Stomach (tissue), 4 donors: ENCODE measurements around the gene AMIGO3.

Experiments used
- CTCF ChIP-seq, 7 experiments: fragments of 450-650 bp in 4 of 7; fragments of 200-600 bp in 3 of 7; sonication (generic) in 3 of 7; IDR thresholded peaks; one replicate each; pipeline ENCODE4 v1.5.1; 2016 to 2019; ENCODE audit warnings: antibody characterized with exemption in 7 of 7, control low read depth in 2 of 7, mild to moderate bottlenecking in 1 of 7
- POLR2A ChIP-seq, 4 donors: fragments of 450-650 bp; IDR thresholded peaks; one replicate each; pipeline ENCODE4 v1.6.1; 2016; ENCODE audit warnings: antibody characterized with exemption in 4 of 4, control low read depth in 2 of 4, mild to moderate bottlenecking in 1 of 4, moderate library complexity in 1 of 4

DNA sequence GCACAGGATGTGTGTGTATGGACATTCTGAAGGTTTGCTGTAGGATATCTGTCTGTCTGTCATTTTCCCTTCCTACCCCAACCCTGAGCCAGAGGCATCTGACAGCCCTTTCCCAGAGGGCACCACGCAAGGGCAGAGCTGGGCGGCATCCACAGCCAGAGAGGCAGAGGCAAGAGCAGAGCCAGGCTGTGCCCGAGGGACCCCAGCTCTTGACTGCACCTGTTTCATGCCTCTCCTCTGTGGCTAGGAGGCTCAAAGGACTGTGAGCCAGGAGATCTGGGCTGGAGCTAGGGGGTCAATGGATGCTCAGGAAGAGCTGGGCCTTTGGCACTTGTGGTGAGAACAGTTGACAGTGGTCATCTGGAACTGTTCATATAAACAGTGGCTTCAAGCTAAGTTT is 50.1 kb downstream of the AMIGO3 start:
- TF ChIP-seq CTCF (IDR thresholded peaks at IDR 0.05), result no peak
- TF ChIP-seq POLR2A (IDR thresholded peaks at IDR 0.05), result no peak
